HG03045 (cell line): ENCODE measurements around the gene DIP2C.
"Not testable (repeated sequence)": the region's sequence is repeated elsewhere in the genome, so short reads cannot be mapped to it uniquely, and the experiment has no call there.

ENCODE experiments used
- ATAC-seq: cut with Tn5 transposase; IDR thresholded peaks from one replicate; pipeline ENCODE4 v1.9.1; 2021; ENCODE audit warnings: mild to moderate bottlenecking, moderate library complexity; ENCODE audit not compliant: unreplicated experiment

Gene DIP2C

GRCh38 chr10:436013-436697 is 253.3 kb downstream of the DIP2C start:
- no peak for ATAC-seq

- ATAC-seq: no peak
These were observed 254.1 kb downstream of the DIP2C start for GRCh38 chr10:435397-435796.

- ATAC-seq: no peak
These were observed 259.8 kb downstream of the DIP2C start for GRCh38 chr10:429696-430095.

GRCh38 chr10:427761-428519 is 261.5 kb downstream of the DIP2C start:
- no peak for ATAC-seq

DNA sequence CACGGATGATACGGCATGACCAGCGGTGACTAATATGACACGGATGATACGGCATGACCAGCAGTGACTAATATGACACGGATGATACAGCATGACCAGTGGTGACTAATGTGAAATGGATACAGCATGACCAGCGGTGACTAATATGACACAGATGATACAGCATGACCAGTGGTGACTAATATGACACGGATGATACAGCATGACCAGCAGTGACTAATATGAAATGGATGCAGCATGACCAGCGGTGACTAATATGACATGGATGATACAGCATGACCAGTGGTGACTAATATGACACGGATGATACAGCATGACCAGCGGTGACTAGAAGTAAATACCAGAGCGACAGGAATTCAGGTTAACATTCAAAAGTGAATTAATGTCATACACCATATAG is 264.1 kb downstream of the DIP2C start:
- ATAC-seq: not testable (repeated sequence)

DNA sequence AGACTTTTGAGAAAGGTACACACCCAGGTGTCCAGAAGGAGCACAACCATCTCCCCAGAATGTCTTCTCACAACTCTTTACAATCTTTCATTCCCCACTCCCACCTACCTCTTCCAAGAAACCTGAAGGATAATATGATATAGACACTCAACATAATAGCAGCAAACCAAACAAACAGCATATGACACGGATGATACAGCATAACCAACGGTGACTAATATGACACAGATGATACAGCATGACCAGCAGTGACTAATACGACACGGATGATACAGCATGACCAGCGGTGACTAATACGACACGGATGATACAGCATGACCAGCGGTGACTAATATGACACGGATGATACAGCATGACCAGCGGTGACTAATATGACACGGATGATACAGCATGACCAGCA is 264.7 kb downstream of the DIP2C start:
- not testable (repeated sequence) for ATAC-seq

DNA sequence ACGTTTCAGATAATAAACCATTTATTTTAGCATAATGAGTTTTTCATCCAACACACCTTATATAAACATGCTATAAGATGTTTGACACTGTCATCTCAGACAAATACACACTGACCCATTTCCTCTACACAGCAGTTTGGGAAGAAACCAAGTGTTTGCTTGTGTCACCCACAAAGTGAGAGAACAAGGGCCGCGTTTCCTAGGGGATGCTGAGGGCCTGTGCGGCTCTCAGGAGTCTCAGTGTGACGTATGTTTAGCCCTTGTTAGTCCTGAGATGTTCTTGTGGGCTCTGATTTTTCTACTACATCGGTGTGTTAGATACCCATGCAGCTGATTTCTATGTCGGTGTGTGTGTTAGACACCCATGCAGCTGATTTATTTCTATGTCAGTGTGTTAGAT is 266.3 kb downstream of the DIP2C start:
- no peak for ATAC-seq

- ATAC-seq: no peak
These were observed 266.8 kb downstream of the DIP2C start for GRCh38 chr10:422675-423074.

DNA sequence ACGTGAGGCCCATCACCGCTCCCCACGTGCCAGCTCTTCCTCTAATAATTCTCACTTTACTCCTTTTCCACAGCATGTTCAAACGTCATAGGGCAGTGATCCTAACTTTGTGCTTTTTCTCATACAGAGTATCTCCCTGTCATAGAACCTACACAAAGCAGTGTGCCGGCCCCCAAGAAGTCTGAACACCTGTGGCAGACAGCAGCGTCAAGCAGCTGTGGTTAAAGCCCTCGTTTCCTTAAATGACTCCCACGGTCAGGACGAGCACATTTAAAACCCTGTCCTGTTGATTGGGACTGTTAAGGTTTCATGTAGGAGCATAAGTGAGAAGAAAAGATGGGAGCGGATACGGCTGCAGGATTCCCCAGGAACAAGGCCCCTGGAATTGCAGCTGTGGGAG is 267.2 kb downstream of the DIP2C start:
- no peak for ATAC-seq

GRCh38 chr10:421170-421569 is 268.3 kb downstream of the DIP2C start:
- ATAC-seq: no peak

DNA sequence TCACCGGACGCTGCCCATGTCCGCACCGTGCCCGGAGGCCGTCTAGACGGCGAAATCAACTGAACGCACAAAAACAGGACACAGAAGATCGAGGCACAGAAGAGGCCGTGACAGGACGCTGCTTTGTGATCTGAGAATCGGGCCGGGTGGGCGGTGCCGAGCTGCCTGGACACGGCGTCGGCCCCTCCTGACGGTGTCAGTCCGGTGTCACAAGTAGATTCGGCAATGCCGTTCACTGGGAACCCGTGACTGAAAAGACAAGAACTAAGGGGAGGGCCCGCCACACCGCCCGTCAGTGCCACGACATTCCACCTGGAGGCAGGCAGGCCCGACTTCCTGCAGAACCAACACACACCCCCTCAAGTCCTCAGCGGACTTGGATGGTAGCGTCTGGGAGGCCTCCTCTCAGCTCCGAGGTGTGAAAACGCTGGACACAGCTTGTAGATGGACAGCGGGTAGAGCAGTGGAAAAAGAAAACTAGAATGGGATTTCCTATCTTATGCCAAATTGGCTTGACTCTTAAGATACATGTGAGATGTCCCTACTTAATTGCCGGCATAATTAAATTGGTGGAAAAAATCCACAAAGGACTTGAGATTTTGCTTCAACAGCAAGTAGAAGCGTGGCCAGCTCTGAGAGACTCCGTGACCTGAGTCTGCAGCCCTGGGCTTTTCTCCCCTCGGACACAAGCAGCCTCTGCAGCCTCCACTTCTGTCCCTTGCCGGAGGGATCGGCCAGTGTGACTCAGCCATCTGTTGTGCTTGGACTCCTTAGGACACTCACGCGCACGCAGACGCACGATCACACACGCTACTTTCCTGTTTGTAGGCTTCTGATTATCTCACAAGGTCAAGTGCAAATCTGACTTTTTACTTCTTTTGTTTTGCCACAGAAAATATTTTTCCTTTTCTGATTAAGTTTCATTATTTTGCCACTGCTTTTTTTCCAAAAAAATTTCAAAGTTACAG is 269.0 kb downstream of the DIP2C start:
- ATAC-seq: no peak

DNA sequence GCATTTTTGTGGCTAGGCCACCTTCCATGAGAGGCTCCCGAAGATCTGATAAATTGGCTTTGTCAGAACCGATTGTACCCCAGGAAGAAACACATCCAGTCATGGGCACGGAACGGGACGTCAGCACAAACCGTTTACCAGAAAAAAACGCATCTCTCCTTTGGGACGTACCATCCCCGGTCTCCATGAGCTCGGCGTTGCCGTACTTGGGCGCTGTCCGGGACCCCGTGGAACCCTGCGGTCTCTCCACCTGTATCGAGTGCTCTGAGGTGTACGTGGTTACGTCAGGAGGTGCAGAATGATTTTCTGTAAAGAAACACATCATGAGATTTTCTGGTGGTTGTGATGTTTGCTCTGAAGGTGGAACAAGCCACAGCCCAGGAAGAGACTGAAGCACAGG is 270.6 kb downstream of the DIP2C start:
- ATAC-seq: no peak

DNA sequence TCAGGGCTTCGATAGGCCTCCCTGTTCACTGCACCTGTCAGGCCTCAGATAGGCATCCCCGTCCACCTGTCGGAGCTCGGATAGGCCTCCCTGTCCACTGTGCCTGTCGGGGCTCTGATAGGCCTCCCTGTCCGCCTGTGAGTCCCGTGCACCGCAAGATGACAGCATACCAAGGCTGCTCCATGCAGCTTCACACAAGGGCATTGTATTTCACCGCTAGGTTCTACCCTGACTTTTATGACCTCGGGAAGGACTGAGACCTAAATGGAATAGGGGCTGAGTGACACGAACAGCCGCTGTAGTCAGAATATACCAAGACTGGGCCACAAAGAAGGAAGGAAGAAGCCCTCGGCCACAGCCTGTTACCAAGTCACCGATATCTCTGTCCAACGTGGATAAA is 271.2 kb downstream of the DIP2C start:
- ATAC-seq: no peak

DNA sequence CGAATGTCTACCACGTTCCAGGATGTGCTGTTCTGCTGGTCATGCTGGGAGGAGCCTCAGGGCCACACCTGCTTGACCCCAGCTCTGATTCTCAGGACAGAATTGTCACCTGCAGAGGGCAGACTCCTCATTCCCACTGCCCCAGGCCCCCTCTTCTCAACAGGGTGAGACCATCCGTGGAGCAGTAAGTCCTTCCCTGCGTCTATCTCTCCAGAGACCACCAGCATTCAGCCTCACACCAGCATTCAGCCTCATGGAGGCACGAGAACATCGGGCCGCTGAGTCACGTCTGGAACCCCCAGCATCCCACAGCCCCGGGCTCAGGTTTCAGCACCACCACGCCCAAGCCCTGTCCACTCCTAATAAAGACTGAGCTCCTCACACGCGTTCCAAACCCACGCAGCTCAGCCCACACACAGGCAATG is 273.4 kb downstream of the DIP2C start:
- ATAC-seq: no peak

DNA sequence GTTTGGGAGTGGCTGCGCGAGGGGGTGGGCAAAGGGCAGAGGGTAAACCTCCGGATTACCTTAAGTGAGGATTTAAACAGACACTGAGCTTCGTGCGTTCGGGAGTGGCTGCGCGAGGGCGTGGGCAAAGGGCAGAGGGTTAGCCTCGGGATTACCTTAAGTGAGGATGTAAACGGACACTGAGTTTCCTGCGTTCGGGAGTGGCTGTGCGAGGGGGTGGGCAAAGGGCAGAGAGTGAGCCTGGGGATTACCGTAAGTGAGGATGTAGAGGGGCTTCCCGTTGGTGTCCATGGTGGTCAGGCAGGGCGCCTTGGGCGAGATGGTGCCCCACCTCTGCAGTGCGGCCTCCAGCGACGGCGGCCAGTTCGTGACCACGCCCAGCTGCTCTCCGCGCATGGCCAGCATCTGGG is 275.8 kb downstream of the DIP2C start:
- no peak for ATAC-seq

GRCh38 chr10:412109-412508 is 277.4 kb downstream of the DIP2C start:
- ATAC-seq: no peak

DNA sequence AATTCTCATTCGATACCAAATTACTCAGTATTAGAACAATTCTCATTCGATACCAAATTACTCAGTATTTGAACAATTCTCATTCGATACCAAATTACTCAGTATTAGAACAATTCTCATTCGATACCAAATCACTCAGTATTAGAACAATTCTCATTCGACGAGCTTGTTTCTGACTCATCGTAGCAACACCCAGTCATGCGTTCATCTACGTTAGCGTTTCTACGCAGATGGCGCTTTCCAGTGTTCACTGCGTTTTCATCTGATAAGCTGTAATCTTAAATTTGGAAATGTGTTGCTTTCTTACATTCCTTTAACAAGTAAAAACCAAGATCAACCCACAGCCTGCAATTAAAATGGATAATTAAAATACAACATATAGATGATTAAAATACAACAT is 277.9 kb downstream of the DIP2C start:
- no peak for ATAC-seq

- ATAC-seq: no peak
These were observed 279.9 kb downstream of the DIP2C start for GRCh38 chr10:409408-410040.

DNA sequence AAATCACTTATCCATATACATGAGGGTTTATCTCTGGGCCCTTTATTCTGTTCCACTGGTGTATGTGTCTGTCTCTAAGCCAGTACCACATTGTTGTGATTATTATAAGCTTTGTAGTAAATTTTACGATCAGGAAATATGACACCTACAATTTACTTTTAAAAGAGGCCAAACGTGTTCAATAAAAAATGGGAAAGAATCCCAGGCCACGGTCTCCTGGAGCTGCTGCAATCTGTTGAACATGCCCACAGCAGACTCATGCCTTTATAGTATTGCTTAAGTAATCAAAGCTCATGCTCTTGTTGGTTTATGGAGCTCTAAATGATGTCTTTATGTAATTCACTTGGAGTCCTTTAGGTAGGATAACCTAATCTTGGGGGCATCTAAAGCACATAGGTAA is 281.2 kb downstream of the DIP2C start:
- ATAC-seq: no peak

DNA sequence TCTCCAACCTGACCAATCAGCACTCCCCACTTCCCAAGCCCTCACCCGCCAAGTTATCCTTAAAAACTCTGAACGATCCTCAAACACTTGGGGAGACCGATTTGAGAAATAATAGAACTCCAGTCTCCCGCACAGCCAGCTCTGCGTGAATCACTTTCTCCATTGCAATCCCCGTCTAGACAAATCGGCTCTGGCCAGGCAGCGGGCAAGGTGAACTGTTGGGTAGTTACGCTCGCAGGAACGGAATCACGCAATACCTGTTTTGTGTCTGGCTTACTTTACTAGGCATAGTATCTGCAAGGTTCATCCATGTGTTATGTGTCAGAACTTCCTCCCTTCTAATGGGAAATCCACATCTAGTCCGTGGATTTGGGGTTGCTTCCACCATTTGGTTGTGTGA is 282.5 kb downstream of the DIP2C start:
- ATAC-seq: no peak

DNA sequence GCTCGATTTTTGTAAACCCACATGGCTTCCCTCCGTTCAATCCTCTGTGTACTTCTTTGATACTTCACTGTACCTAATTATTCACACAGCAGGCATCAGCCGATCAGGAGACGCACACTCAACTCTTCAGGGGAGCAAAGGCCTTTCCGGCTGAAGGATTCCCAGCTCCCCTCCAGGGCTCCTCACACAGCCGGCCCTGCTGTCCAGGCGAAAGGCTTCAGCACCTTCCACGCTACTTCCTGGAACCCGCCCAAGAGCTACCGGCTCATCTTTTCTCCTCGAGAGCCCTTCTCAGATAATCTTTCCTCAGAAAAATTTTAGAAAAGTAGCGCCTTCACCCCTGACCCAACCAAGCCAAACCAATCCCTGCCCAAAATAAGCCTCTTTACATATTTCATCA is 283.8 kb downstream of the DIP2C start:
- ATAC-seq: no peak
